ENCODE data around the gene RPS6KA2. TPM values are rescaled to one million over a fixed set of nuclear protein-coding genes. Genes with fewer than 3 reads are reported as not detected.

RPS6KA2 gene
- total and polyA plus RNA-seq, 2 donors (not counting 3 experiments of a cell fraction or from before 2014, with no cell fraction given), result 54.5 to 75.8 TPM

DNA sequence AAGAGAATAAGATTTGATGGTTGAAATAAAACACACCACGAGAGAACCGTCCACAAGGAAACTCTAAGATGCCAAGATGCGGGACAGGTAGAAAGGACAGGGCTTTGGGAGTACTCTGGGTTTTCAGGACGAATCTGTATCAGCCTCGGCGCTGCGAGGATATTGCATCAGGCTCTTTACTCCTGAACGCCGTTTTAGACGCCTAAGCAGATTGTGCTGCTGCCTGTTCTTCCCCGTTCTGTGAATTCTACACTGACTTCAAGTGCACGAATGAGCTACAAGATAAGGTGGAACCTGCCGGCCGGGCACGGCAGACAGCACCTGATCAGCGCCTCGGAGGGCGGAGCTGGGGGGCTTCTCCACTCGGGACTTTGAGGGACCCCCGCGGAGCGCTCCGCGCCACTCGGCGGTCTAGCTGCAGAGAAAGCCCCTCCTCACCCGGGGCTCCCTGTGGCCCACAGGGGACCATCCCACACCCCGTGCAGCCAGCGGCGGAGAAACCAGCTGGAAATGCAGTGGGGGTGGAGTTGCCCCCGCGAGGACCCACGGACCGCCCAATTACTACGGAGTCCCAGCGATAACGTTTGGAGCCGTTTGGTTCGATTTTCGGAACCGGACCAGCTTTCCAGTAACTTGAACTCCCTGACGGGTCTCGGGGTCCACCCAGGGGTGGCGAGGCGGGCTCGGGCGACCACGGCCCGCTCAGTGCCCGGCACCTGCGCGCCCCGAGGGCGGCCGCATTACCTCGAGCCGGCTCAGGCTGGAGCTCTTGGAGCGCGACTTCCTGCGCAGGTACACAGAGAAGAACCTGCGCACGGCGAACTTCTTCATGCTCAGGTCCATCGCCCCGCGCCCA lies 646 bp downstream of the RPS6KA2 start:
- Histone ChIP-seq H3K36me3 (ENCODE audit: control insufficient read depth in 2 of 2, extremely low read depth in 1 of 2, insufficient read depth in 2 of 2, low read length in 2 of 2) (no peaks in the 10 kb centered on the region), H2AFZ (ENCODE audit: low read depth, low read length) (peak overlapping the region; percentile 38), H4K20me1 (replicated peaks; ENCODE audit: control insufficient read depth, extremely low read depth, insufficient read depth, low read length) (no peaks in the 10 kb centered on the region), H3K79me2 (ENCODE audit: control insufficient read depth, insufficient read depth, low read length) (peaks cover 27% of the 10 kb centered on the region), H3K9me3 (replicated peaks; ENCODE audit: control insufficient read depth, insufficient read depth, low read length) (no peaks in the 10 kb centered on the region), H3K4me2 (ENCODE audit: insufficient read depth, low read length) (peak overlapping the region; percentile 86), H3K27ac (ENCODE audit: insufficient read depth, low read depth, low read length) (peak overlapping the region; percentile 78), H3K27me3 (ENCODE audit: control insufficient read depth in 2 of 2, insufficient read depth in 2 of 2, low read length in 2 of 2) (no peaks in the 10 kb centered on the region), H3K4me1 (ENCODE audit: control insufficient read depth, extremely low read depth, insufficient read depth, low read length) (peaks cover 43% of the 10 kb centered on the region), H3K9ac (replicated peaks; ENCODE audit: extremely low read depth, insufficient read depth, low read length) (peak overlapping the region; percentile 90), H3K4me3 (replicated peaks in 1 of 3; ENCODE audit: insufficient read depth in 1 of 3, low read depth in 1 of 3, low read length in 3 of 3) (peak overlapping the region; percentile 74 to 87 (median 83)), H3K9me1 (replicated peaks; ENCODE audit: control insufficient read depth, extremely low read depth, insufficient read depth, low read length) (no peaks in the 10 kb centered on the region)
- intact Hi-C loops (cut with micrococcal nuclease), result loop anchor here (1.0 to 5.0 kb wide), 16 partner anchors 11 to 373 kb away; partner anchors contain the start of genes CEP43, RAMACL, RNASET2 and SFT2D1
- DNase-seq (ENCODE audit: low read depth, low spot score), result peak; percentile 60
- dilution Hi-C loops (cut with MboI; ENCODE audit: extremely low pct_ligation_motif_present, low sequenced_read_pairs), result no loop called here
- FAIRE-seq, result no peak
- BruUV-seq (replicated peaks), result no TSS peak
- ChIA-PET CTCF (interaction anchor here (1.1 to 2.9 kb wide), 6 partner anchors 11 to 363 kb away, joined by 3 to 15 read pairs (median 6); no protein-coding TSS in a partner anchor), POLR2A (interaction anchor here (0.9 to 3.0 kb wide), 6 partner anchors 28 to 246 kb away, joined by 3 to 17 read pairs (median 4); no protein-coding TSS in a partner anchor)
- no peak for TF ChIP-seq POLR2A (IDR thresholded peaks at IDR 0.05; ENCODE audit: low read depth, low read length)
- TF ChIP-seq FOS (IDR thresholded peaks at IDR 0.05; ENCODE audit: borderline replicate concordance, insufficient read depth, low read length), result no peak

DNA sequence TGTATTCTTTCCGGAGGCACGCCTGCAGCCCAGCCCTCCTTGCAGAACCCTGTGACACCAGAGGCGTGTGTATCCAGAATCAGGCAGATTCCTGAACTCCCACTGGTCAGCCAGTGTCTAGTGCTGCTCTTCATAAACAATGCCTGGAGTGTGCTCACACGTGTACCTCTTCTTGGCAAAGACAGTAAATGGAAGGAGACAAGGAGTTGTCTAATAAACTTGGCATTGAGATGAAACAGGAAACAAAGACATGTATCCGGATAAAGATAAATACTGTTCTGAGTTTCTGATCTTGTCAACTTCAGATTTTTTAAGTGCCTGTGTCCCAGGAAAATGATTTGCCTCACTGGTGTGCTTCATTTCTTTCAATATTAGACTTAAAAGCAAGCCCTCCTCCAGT lies 1.7 kb downstream of the RPS6KA2 start:
- no TSS peak for BruUV-seq (replicated peaks)
- peak overlapping the region; percentile 86 for H3K4me2 ChIP-seq (ENCODE audit: insufficient read depth, low read length)
- dilution Hi-C loops (cut with MboI; ENCODE audit: extremely low pct_ligation_motif_present, low sequenced_read_pairs) (no loop called here), intact Hi-C loops (cut with micrococcal nuclease) (loop anchor here (5.0 kb wide), 4 partner anchors 38 to 348 kb away; partner anchors contain the start of genes RAMACL and SFT2D1)
- peak overlapping the region; percentile 90 for H3K9ac ChIP-seq (replicated peaks; ENCODE audit: extremely low read depth, insufficient read depth, low read length)
- H3K9me3 ChIP-seq (replicated peaks; ENCODE audit: control insufficient read depth, insufficient read depth, low read length), result no peaks in the 10 kb centered on the region
- peak; percentile 65 for DNase-seq (ENCODE audit: low read depth, low spot score)
- H3K27ac ChIP-seq (ENCODE audit: insufficient read depth, low read depth, low read length), result peak overlapping the region; percentile 78
- no peaks in the 10 kb centered on the region for H3K27me3 ChIP-seq (ENCODE audit: control insufficient read depth in 2 of 2, insufficient read depth in 2 of 2, low read length in 2 of 2)
- H3K4me1 ChIP-seq (ENCODE audit: control insufficient read depth, extremely low read depth, insufficient read depth, low read length), result peaks cover 49% of the 10 kb centered on the region
- TF ChIP-seq GATA2 (IDR thresholded peaks at IDR 0.05; ENCODE audit: insufficient read depth, insufficient read length, low read depth, low read length) (no peak), MYC (IDR thresholded peaks at IDR 0.05; ENCODE audit: low read depth, low read length) (no peak), POLR2A (IDR thresholded peaks at IDR 0.05; ENCODE audit: low read depth, low read length) (no peak)
- peaks cover 35% of the 10 kb centered on the region for H3K79me2 ChIP-seq (ENCODE audit: control insufficient read depth, insufficient read depth, low read length)
- H2AFZ ChIP-seq (ENCODE audit: low read depth, low read length), result no peak overlapping the region
- peak; percentile 62 for FAIRE-seq
- ChIA-PET POLR2A (no interaction called here), CTCF (interaction anchor here (0.9 to 2.9 kb wide), 2 partner anchors 26 to 110 kb away, joined by 3 to 12 read pairs; no protein-coding TSS in a partner anchor)
- peak overlapping the region in 2 of 3 experiments; percentile 74 to 87 for H3K4me3 ChIP-seq (replicated peaks in 1 of 3; ENCODE audit: insufficient read depth in 1 of 3, low read depth in 1 of 3, low read length in 3 of 3)
- no peaks in the 10 kb centered on the region for H3K9me1 ChIP-seq (replicated peaks; ENCODE audit: control insufficient read depth, extremely low read depth, insufficient read depth, low read length)
- H3K36me3 ChIP-seq (ENCODE audit: control insufficient read depth in 2 of 2, extremely low read depth in 1 of 2, insufficient read depth in 2 of 2, low read length in 2 of 2), result no peaks in the 10 kb centered on the region
- no peaks in the 10 kb centered on the region for H4K20me1 ChIP-seq (replicated peaks; ENCODE audit: control insufficient read depth, extremely low read depth, insufficient read depth, low read length)

Measured in endothelial cell of umbilical vein (primary cell).